Melanocyte of skin (primary cell): ENCODE measurements around the gene TMED8. TPM values are rescaled to one million over a fixed set of nuclear protein-coding genes. Genes with fewer than 3 reads are reported as not detected.

Source experiments
- total RNA-seq, 2 donors: library from RNA; depleted of rRNA; stranded (reverse); fragments of >200 nt; gene quantifications; 2 replicates each; pipeline ENCODE4 v1.2.3, GENCODE V29; 2012

Gene TMED8, protein sequence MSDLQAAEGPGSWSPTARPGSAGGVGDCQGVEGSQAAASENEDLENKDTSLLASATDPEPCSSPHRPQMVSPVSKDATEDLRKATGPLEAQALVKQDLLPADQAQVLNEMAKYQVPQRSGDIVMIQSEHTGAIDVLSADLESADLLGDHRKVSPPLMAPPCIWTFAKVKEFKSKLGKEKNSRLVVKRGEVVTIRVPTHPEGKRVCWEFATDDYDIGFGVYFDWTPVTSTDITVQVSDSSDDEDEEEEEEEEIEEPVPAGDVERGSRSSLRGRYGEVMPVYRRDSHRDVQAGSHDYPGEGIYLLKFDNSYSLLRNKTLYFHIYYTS
- 10 to 100 TPM; 19.6 to 28.0 TPM for total RNA-seq

DNA sequence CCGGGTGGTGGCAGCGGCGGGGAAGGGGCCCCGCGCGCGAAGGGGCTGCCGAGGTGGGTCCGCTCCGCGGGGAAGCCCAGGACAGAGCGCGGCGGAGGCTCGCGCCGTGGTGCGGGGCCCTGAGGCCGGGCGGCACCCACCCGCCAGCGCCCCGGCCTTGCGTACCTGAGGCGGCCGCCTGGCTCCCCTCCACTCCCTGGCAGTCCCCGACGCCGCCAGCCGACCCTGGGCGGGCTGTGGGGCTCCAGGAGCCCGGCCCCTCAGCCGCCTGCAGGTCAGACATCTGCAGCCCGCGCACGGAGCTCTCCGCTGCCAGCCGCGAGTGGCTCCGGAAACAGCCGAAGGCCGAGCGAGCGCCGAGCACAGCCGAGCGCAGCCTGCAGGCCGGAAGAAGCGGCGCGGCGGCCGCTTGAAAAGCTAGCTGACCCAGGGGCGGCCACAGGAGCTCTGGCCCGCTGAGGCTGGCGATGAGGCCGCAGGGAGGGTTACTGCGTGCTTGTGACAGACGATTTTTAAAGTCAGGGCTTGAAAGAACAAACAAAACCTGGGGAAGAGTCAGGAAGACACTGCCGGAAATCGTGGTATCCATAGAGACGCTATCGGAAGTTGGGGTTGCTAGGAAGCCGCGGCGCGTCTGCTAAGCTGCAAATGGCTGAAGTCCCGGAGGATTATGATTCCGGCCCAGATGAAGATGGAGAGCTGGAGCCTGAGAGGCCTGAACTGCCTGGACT lies at the start of gene TMED8, which contains the start of gene SAMD15:
TSS of gene TMED8 (minus strand) at position 324 of the 731 bp plus-strand sequence. CDS start at position 283, 41 bp downstream.
TSS of gene SAMD15 (plus strand) at position 609 of the 731 bp plus-strand sequence. CDS start at position 649, 40 bp downstream.

DNA sequence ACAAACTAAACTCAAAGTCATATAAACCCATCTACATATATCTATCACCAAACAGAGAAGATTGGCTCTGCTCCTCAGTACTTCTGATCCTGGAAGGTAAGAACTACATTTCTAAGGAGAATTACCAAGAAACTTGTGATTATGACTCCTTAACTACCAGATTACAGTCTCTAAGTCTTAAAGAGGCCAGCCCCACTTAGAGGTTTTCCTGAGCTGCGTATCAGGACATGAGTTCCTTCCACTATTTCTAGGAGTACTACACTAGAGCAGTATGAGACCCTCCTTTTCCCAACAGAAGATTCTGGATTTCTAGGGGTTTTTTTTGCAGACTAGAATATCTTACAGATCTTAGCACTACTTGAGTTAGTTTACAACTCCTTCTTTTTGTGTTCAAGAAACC lies 46.5 kb upstream of the TMED8 start, which contains the start of gene NOXRED1:
TSS of gene NOXRED1 (minus strand) at position 101 of the 400 bp plus-strand sequence. CDS start 634 bp downstream, outside the sequence.

DNA sequence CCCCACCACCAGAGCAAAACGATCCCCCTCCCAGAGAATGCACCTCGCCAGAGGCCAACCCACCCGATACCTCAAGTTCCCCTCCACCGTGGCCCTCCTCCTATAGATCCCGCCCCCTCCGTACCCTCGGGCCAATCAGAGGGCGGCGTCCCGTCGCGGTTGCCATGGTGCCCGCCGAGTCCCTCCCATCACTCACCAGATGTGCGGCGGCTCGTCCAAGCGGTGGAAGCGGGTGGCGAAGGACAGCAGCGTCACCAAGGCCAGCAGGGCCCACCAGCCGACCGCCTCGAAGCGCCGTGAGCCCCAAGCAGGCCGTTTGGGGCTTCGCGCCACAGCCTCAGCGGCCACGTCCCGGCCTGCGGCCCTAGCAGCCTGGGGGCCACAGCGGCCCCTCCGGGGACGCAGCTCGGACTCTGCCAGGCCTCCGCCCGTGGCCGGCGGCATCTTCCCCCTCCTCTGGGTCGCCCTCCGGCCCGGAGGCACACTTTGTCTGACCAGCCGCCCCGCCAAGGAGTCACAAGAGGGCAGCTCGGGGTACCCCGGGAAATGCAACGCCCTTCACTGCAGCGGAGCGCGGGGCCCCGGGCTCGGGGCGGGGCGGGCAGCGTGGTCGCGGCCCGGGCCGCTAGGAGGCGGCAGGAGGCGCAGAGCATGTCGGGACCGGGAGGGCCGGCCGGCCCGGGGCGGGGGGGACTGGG lies 56.5 kb downstream of the TMED8 start, which contains the start of gene POMT2:
TSS of gene POMT2 (minus strand) at position 646 of the 698 bp plus-strand sequence. CDS start at position 444, 202 bp downstream.

Other genes starting within 250 kb of the TMED8 start
- gene ZDHHC22, start 235.3 kb downstream of the TMED8 start, total RNA-seq: not detected
- gene TMEM63C, start 195.3 kb downstream of the TMED8 start, total RNA-seq: under 1 TPM in 1 of 2 donors, not detected in 1; under 0.01 TPM
- gene NGB, start 105.9 kb downstream of the TMED8 start, total RNA-seq: not detected
- gene POMT2, start 56.2 kb downstream of the TMED8 start, total RNA-seq: 10 to 100 TPM; 18.2 to 27.3 TPM
- 10 to 100 TPM; 27.0 to 64.4 TPM for gene GSTZ1, start 56.1 kb downstream of the TMED8 start, total RNA-seq
- gene SAMD15, start 285 bp upstream of the TMED8 start, total RNA-seq: 1 to 10 TPM; 1.0 to 2.0 TPM
- 1 to 10 TPM in 1 of 2 donors, under 1 TPM in 1; 0.33 to 1.4 TPM for gene NOXRED1, start 46.4 kb upstream of the TMED8 start, total RNA-seq
- gene VIPAS39, start 80.5 kb upstream of the TMED8 start, total RNA-seq: 10 to 100 TPM; 25.8 to 31.0 TPM
- gene AHSA1, start 81.0 kb upstream of the TMED8 start, total RNA-seq: 100 to 1,000 TPM in 1 of 2 donors, 10 to 100 TPM in 1; 97.0 to 196 TPM
- gene ISM2, start 121.7 kb upstream of the TMED8 start, total RNA-seq: not detected
- 10 to 100 TPM; 29.3 to 40.3 TPM for gene SPTLC2, start 239.5 kb upstream of the TMED8 start, total RNA-seq